Esophagus squamous epithelium (tissue), 4 donors: ENCODE results near the gene RHEBL1.

Experiments
- POLR2A ChIP-seq, 4 donors: fragments of 450-650 bp; IDR thresholded peaks; one replicate each; pipeline ENCODE4 v1.6.1; 2017; ENCODE audit warnings: antibody characterized with exemption in 4 of 4, mild to moderate bottlenecking in 4 of 4, moderate library complexity in 3 of 4
- TF ChIP-seq, protein P1 (sequence below), 6 experiments: fragments of 450-650 bp in 4 of 6; fragments of 200-600 bp in 2 of 6; sonication (generic) in 2 of 6; IDR thresholded peaks; one replicate each; pipeline ENCODE4 v1.5.1; 2016 to 2019; ENCODE audit warnings: antibody characterized with exemption in 6 of 6, mild to moderate bottlenecking in 4 of 6, moderate library complexity in 4 of 6

- TF ChIP-seq, protein P1, sequence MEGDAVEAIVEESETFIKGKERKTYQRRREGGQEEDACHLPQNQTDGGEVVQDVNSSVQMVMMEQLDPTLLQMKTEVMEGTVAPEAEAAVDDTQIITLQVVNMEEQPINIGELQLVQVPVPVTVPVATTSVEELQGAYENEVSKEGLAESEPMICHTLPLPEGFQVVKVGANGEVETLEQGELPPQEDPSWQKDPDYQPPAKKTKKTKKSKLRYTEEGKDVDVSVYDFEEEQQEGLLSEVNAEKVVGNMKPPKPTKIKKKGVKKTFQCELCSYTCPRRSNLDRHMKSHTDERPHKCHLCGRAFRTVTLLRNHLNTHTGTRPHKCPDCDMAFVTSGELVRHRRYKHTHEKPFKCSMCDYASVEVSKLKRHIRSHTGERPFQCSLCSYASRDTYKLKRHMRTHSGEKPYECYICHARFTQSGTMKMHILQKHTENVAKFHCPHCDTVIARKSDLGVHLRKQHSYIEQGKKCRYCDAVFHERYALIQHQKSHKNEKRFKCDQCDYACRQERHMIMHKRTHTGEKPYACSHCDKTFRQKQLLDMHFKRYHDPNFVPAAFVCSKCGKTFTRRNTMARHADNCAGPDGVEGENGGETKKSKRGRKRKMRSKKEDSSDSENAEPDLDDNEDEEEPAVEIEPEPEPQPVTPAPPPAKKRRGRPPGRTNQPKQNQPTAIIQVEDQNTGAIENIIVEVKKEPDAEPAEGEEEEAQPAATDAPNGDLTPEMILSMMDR (IDR thresholded peaks at IDR 0.05), result no peak
- TF ChIP-seq POLR2A (IDR thresholded peaks at IDR 0.05), result no peak
Observed at GRCh38 chr12:49041881-49042484, 27.8 kb downstream of the RHEBL1 start.
